LNCaP clone FGC (cell line): Measurements from ENCODE around the gene GRM4.
A peak's percentile ranks its signal among the peaks of the same experiment; 100 is the strongest.

Experiments used
- DNase-seq: peaks from one replicate; pipeline ENCODE4 v3.0.0-alpha.2; 2011; ENCODE audit warnings: low read depth
- H3K4me3 ChIP-seq: 2 replicates; pipeline ENCODE4 v1.5.1; 2011; ENCODE audit warnings: mild to moderate bottlenecking, low read depth, low read length, control low read depth
- TF ChIP-seq, protein P1 (sequence below): IDR thresholded peaks from 2 replicates; pipeline ENCODE4 v1.5.1; 2012; ENCODE audit warnings: mild to moderate bottlenecking; ENCODE audit not compliant: control insufficient read depth, insufficient read depth; ENCODE audit errors: extremely low read depth

Gene GRM4

DNA sequence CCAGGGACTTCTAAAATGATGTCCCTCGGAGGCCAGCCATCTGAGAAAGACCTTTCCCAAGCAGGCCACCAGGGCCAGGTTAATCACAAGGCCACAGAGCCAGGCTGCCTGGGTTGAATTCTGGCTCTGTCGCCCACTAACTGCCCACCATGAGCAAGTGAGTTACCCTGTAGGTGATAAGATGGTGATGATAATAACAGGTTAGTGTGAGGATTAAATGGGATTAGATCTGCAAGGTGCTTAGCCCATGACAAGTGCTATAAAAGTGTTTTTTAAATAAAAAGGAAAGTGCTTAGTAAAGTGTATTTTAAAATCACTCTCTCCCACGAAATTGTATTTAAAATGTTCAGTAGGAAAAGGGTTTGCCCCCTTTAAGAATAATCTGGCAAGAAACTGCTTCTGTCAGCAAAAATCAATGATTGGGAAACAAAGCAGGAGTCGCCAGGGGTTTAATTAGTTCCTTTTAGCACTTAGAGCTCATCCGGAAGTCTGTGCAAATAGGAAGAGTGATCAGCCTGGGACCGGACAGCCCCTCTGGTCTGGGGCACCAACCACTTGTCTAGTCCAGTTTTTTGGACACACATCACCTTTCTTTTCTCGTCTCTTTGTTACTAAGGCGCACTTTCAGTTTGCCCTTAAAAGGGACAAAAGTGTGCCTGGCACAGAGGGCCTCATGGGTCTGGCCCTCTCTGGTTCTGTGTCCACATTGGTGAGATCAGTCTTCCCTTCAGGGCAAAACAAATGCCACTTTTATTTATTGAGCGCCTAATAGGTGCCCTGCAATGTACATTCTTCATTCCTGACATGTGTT, 150.4 kb downstream of the GRM4 start:
- H3K4me3 ChIP-seq: no peak overlapping the region
- DNase-seq: no peak
- TF ChIP-seq, protein P1, sequence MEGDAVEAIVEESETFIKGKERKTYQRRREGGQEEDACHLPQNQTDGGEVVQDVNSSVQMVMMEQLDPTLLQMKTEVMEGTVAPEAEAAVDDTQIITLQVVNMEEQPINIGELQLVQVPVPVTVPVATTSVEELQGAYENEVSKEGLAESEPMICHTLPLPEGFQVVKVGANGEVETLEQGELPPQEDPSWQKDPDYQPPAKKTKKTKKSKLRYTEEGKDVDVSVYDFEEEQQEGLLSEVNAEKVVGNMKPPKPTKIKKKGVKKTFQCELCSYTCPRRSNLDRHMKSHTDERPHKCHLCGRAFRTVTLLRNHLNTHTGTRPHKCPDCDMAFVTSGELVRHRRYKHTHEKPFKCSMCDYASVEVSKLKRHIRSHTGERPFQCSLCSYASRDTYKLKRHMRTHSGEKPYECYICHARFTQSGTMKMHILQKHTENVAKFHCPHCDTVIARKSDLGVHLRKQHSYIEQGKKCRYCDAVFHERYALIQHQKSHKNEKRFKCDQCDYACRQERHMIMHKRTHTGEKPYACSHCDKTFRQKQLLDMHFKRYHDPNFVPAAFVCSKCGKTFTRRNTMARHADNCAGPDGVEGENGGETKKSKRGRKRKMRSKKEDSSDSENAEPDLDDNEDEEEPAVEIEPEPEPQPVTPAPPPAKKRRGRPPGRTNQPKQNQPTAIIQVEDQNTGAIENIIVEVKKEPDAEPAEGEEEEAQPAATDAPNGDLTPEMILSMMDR: no peak

GRCh38 chr6:33994472-33995308, 151.2 kb downstream of the GRM4 start:
- H3K4me3 ChIP-seq: no peak overlapping the region
- no peak for DNase-seq
- TF ChIP-seq, protein P1: no peak

DNA sequence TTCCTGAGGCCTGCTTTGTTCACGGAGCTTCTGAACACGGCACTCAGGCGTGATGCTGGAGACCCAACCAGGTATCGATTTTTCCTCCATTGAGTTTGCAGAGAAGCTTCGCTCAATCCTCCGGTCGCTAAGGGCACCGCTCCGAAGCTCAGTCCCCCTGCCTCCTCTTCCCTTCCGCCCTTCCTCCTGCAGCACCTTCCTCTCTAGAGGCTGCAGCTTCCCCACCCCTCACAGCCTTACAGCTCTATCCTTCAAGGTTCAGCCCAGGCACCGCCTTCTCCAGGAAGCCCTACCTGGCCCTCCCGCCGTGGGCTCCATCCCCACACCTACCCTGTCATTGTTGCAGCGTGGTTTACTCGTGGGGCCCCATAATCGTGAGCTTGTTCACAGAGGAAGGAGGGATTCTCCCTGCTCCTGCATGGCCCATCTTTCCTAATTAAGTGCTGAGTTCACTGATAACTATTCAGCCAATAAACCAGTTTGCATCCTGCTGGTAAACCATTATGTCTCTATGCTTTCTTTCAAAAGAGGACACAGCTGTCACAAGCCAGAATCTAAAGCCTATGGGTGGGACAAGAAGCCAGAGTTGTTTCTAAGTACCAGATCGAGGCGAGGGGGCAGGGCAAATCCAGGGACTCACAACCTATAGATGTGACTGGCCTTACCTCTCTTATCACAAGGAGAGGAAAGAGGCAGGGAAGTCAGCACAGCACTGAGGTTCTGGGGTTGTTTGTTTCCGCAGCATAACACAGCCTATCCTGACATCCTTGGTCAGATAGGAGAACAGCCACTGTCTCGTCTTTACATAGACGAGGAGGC, 152.0 kb downstream of the GRM4 start:
- TF ChIP-seq, protein P1: no peak
- H3K4me3 ChIP-seq: no peak overlapping the region
- no peak for DNase-seq

- TF ChIP-seq, protein P1: no peak
- no peak overlapping the region for H3K4me3 ChIP-seq
- DNase-seq: no peak
Measured at GRCh38 chr6:33993091-33993490, 152.8 kb downstream of the GRM4 start.

- TF ChIP-seq, protein P1: no peak
Measured at GRCh38 chr6:33992191-33992590, 153.7 kb downstream of the GRM4 start.

DNA sequence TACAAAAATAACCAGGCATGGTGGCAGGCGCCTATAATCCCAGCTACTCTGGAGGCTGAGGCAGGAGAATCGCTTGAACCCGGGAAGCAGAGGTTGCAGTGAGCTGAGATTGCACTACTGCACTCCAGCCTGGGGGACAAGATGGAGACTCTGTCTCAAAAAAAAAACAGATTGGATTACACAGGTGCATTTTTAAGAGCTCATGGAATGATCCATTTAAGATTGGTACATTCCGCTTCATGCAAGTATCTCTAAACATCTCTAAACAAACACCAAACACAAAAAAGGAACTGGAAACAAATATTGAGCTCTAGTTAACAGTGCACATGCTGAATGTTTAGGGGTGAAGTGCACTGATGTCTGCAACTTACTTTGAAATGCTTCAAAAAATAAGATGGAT, 154.3 kb downstream of the GRM4 start:
- TF ChIP-seq, protein P1: no peak
- peak; percentile 37 for DNase-seq
- H3K4me3 ChIP-seq: no peak overlapping the region

More at GRCh38 chr6:33992191-33992590, 153.7 kb downstream of the GRM4 start:
- DNase-seq: no peak
- H3K4me3 ChIP-seq: no peak overlapping the region
